Measurements from ENCODE around the gene CRIM1.

CRIM1 gene

GRCh38 chr2:36416370-36417165, 61.0 kb downstream of the CRIM1 start:
- no peak for TF ChIP-seq CTCF (IDR thresholded peaks at IDR 0.05)
- no peak overlapping the region for H3K27ac ChIP-seq
- H3K36me3 ChIP-seq: no peaks in the 10 kb centered on the region
- H3K4me3 ChIP-seq (ENCODE audit: low read depth in 1 of 2, low read length in 1 of 2): no peak overlapping the region
- H3K27me3 ChIP-seq: no peaks in the 10 kb centered on the region
- H3K9me3 ChIP-seq: no peaks in the 10 kb centered on the region
- no peaks in the 10 kb centered on the region for H3K4me1 ChIP-seq (ENCODE audit: control insufficient read depth in 1 of 2, insufficient read depth in 1 of 2, low read depth in 1 of 2, low read length in 1 of 2)

GRCh38 chr2:36420569-36421181, 65.1 kb downstream of the CRIM1 start:
- Histone ChIP-seq H3K4me3 (ENCODE audit: low read depth in 1 of 2, low read length in 1 of 2) (no peak overlapping the region), H3K36me3 (no peaks in the 10 kb centered on the region), H3K27me3 (no peaks in the 10 kb centered on the region), H3K9me3 (no peaks in the 10 kb centered on the region), H3K4me1 (ENCODE audit: control insufficient read depth in 1 of 2, insufficient read depth in 1 of 2, low read depth in 1 of 2, low read length in 1 of 2) (no peaks in the 10 kb centered on the region), H3K27ac (no peak overlapping the region)
- no peak for TF ChIP-seq CTCF (IDR thresholded peaks at IDR 0.05)

GRCh38 chr2:36421379-36421778, 65.8 kb downstream of the CRIM1 start:
- no peak for TF ChIP-seq CTCF (IDR thresholded peaks at IDR 0.05)
- no peaks in the 10 kb centered on the region for H3K36me3 ChIP-seq
- no peaks in the 10 kb centered on the region for H3K4me1 ChIP-seq (ENCODE audit: control insufficient read depth in 1 of 2, insufficient read depth in 1 of 2, low read depth in 1 of 2, low read length in 1 of 2)
- H3K27me3 ChIP-seq: no peaks in the 10 kb centered on the region
- H3K9me3 ChIP-seq: no peaks in the 10 kb centered on the region
- no peak overlapping the region for H3K4me3 ChIP-seq (ENCODE audit: low read depth in 1 of 2, low read length in 1 of 2)
- H3K27ac ChIP-seq: no peak overlapping the region

GRCh38 chr2:36423172-36423571, 67.6 kb downstream of the CRIM1 start:
- H3K4me1 ChIP-seq (ENCODE audit: control insufficient read depth in 1 of 2, insufficient read depth in 1 of 2, low read depth in 1 of 2, low read length in 1 of 2): no peaks in the 10 kb centered on the region
- no peaks in the 10 kb centered on the region for H3K27me3 ChIP-seq
- H3K36me3 ChIP-seq: no peaks in the 10 kb centered on the region
- no peak overlapping the region for H3K27ac ChIP-seq
- no peak overlapping the region for H3K4me3 ChIP-seq (ENCODE audit: low read depth in 1 of 2, low read length in 1 of 2)
- no peak for TF ChIP-seq CTCF (IDR thresholded peaks at IDR 0.05)
- no peaks in the 10 kb centered on the region for H3K9me3 ChIP-seq

- Histone ChIP-seq H3K4me3 (ENCODE audit: low read depth in 1 of 2, low read length in 1 of 2) (no peak overlapping the region), H3K27ac (no peak overlapping the region), H3K4me1 (ENCODE audit: control insufficient read depth in 1 of 2, insufficient read depth in 1 of 2, low read depth in 1 of 2, low read length in 1 of 2) (no peaks in the 10 kb centered on the region), H3K36me3 (no peaks in the 10 kb centered on the region), H3K9me3 (no peaks in the 10 kb centered on the region), H3K27me3 (no peaks in the 10 kb centered on the region)
- no peak for TF ChIP-seq CTCF (IDR thresholded peaks at IDR 0.05)
Measured at GRCh38 chr2:36423619-36424120, 68.1 kb downstream of the CRIM1 start.

All from neutrophil (primary cell).